Activated CD8-positive, alpha-beta memory T cell treated with anti-CD3 and anti-CD28 coated beads, Interleukin-2, amount 10 ng/mL, durations not matched to agents 7 days and 5 days (primary cell): ENCODE results near the gene ARHGAP12. TPM values are rescaled to one million over a fixed set of nuclear protein-coding genes. Genes with fewer than 3 reads are reported as not detected.
"Not testable (repeated sequence)": the region's sequence is repeated elsewhere in the genome, so short reads cannot be mapped to it uniquely, and the experiment has no call there.

Experiments
- ATAC-seq: fragments of 150-1000 bp; cut with Tn5 transposase; one replicate; pipeline ENCODE4 v1.10.0; 2021; ENCODE audit warnings: moderate library complexity
- CTCF ChIA-PET: fragments of 350-600 bp; sonication (Branson Sonifier 250); formaldehyde crosslinking; loops from one replicate; lab custom pipeline; 2021; ENCODE audit warnings: antibody characterized with exemption; lab: Charles Lee
- DNase-seq: peaks from one replicate; pipeline ENCODE4 v3.0.0-alpha.2; 2020
- H3K27ac Mint-ChIP-seq: one replicate; pipeline ENCODE4 v1.8.0; 2021; ENCODE audit warnings: mild to moderate bottlenecking, mixed read lengths
- H3K27me3 Mint-ChIP-seq: one replicate; pipeline ENCODE4 v1.8.0; 2021; ENCODE audit warnings: mixed read lengths
- H3K36me3 Mint-ChIP-seq: one replicate; pipeline ENCODE4 v1.8.0; 2021; ENCODE audit warnings: mild to moderate bottlenecking, mixed read lengths
- H3K4me1 Mint-ChIP-seq: one replicate; pipeline ENCODE4 v1.8.0; 2021; ENCODE audit warnings: mixed read lengths
- H3K4me3 Mint-ChIP-seq: one replicate; pipeline ENCODE4 v1.8.0; 2021; ENCODE audit warnings: mild to moderate bottlenecking, moderate library complexity, mixed read lengths
- H3K9me3 Mint-ChIP-seq: one replicate; pipeline ENCODE4 v1.8.0; 2022; ENCODE audit warnings: low read depth, mixed read lengths
- total RNA-seq, 2 experiments: library from RNA; stranded (reverse); gene quantifications; one replicate each; pipeline ENCODE4 v1.2.3, GENCODE V29; 2021

Gene ARHGAP12
- 1 to 10 TPM; 3.0 to 7.8 TPM for total RNA-seq

GRCh38 chr10:31928549-31929260, at the start of gene ARHGAP12:
Gene ARHGAP12, minus strand, starts transcription at chr10:31928831. Its CDS starts 19,976 bp downstream, at chr10:31908855.
- peak; percentile 84 for ATAC-seq
- Mint-ChIP-seq H3K27ac (peak within 1 kb of the TSS; percentile 73), H3K27me3 (peaks cover 7% of the 10 kb centered on the region), H3K4me1 (peaks cover 48% of the 10 kb centered on the region), H3K36me3 (no peaks in the 10 kb centered on the region), H3K4me3 (peak within 1 kb of the TSS; percentile 82), H3K9me3 (no peaks in the 10 kb centered on the region)
- CTCF ChIA-PET, result interaction anchor here (1.2 kb wide), 1 partner anchor 64 kb away, joined by 3 read pairs; no protein-coding TSS in a partner anchor
- DNase-seq, result peak; percentile 84

DNA sequence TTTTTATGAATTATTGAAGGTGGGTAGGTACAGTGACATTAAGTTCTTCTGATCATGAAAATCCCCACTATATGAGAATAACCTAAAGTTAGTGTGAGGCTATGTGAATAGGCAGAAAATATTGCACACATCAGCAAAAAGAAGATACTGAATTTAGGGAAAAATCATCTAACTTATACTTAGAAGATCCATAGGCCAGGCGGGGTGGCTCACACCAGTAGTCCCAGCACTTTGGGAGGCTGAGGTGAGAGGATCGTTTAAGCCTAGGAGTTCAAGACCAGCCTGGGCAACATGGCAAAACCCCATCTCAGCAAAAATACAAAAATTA, 49.5 kb upstream of the ARHGAP12 start:
- Mint-ChIP-seq H3K4me1 (peaks cover 22% of the 10 kb centered on the region), H3K9me3 (no peaks in the 10 kb centered on the region)

GRCh38 chr10:31977440-31978155, 49.0 kb upstream of the ARHGAP12 start:
- ATAC-seq (peak; percentile 63), DNase-seq (no peak)
- Mint-ChIP-seq H3K9me3 (no peaks in the 10 kb centered on the region), H3K4me3 (peak overlapping the region; percentile 5), H3K4me1 (peaks cover 22% of the 10 kb centered on the region), H3K36me3 (peaks cover 1% of the 10 kb centered on the region), H3K27ac (peak overlapping the region; percentile 2), H3K27me3 (no peaks in the 10 kb centered on the region)
- CTCF ChIA-PET, result interaction anchor here (0.7 kb wide), 1 partner anchor 13 kb away, joined by 3 read pairs; no protein-coding TSS in a partner anchor

More for the DNA sequence above, 49.5 kb upstream of the ARHGAP12 start:
- peaks cover 1% of the 10 kb centered on the region for H3K36me3 Mint-ChIP-seq
- ATAC-seq (no peak), DNase-seq (no peak)
- CTCF ChIA-PET, result interaction anchor here (0.7 kb wide), 1 partner anchor 12 kb away, joined by 3 read pairs; no protein-coding TSS in a partner anchor
- no peak overlapping the region for H3K4me3 Mint-ChIP-seq
- no peaks in the 10 kb centered on the region for H3K27me3 Mint-ChIP-seq
- H3K27ac Mint-ChIP-seq, result no peak overlapping the region

DNA sequence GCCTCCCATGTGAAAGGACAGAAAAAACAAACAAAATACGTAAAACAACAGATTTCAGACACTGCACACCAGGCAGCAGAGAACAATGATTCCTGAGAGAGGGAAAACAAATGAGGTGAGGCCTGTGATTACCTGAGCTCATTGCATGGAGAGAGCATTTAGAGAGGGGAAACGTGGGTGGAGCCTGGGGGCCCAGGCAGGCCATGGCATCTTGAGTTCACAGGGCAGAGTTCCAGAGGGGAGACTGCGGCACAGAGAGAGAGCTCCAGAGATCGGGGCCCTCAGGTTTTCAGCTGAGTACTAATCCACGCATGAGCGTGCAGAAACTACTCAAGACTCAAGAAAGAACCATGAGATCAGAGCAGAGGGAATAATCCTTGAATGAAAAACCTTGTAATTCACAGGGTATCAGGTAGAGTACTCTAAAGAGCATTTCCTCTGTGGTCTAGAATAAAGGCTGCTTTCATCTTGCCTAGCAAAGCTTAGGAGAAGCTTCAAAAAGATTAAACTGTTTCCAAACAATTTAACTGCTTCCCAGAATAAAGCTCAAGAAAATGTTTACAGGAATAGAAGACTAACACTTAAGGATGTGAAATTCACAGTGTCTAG, 46.6 kb upstream of the ARHGAP12 start:
- no peaks in the 10 kb centered on the region for H3K9me3 Mint-ChIP-seq
- H3K27ac Mint-ChIP-seq, result no peak overlapping the region
- CTCF ChIA-PET, result interaction anchor here (1.0 kb wide), 1 partner anchor 45 kb away, joined by 3 read pairs; no protein-coding TSS in a partner anchor
- DNase-seq (no peak), ATAC-seq (no peak)
- peaks cover 1% of the 10 kb centered on the region for H3K36me3 Mint-ChIP-seq
- H3K27me3 Mint-ChIP-seq, result no peaks in the 10 kb centered on the region
- H3K4me3 Mint-ChIP-seq, result no peak overlapping the region
- H3K4me1 Mint-ChIP-seq, result peaks cover 22% of the 10 kb centered on the region

GRCh38 chr10:31974434-31975124, 45.9 kb upstream of the ARHGAP12 start:
- H3K36me3 Mint-ChIP-seq, result peaks cover 1% of the 10 kb centered on the region
- H3K27ac Mint-ChIP-seq, result no peak overlapping the region
- DNase-seq, result no peak
- no peak for ATAC-seq
- H3K9me3 Mint-ChIP-seq, result no peaks in the 10 kb centered on the region
- H3K4me3 Mint-ChIP-seq, result no peak overlapping the region
- no peaks in the 10 kb centered on the region for H3K27me3 Mint-ChIP-seq
- H3K4me1 Mint-ChIP-seq, result peaks cover 22% of the 10 kb centered on the region
- CTCF ChIA-PET, result interaction anchor here (1.0 to 1.1 kb wide), 2 partner anchors 44 to 113 kb away, joined by 3 read pairs; no protein-coding TSS in a partner anchor

DNA sequence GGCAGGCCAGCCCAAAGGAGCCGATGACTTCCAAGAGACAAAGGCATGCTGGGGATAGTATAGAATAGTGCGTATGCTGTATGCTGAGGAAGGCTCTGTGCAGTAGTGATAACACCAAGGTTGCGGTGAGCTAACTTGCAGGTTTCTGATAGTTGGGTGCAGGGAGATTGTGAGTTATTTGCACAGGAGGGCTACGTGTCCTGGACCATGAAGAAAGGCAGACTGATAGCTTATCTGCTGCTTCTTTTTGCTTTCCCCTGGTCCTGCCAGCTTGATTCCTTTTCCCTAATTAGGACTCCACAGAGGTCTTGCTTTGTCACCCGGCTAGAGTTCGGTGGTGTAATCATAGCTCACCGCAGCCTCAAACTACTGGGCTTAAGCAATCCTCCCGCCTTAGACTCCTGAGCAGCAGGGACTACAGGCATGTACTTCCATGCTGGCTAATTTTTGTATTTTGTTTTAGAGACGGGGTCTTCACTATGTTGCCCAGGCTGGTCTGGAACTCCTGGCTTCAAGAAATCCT, 43.9 kb upstream of the ARHGAP12 start:
- Mint-ChIP-seq H3K4me3 (no peak overlapping the region), H3K4me1 (peaks cover 16% of the 10 kb centered on the region), H3K36me3 (peaks cover 1% of the 10 kb centered on the region), H3K27me3 (no peaks in the 10 kb centered on the region), H3K27ac (no peak overlapping the region), H3K9me3 (no peaks in the 10 kb centered on the region)
- no peak for DNase-seq
- CTCF ChIA-PET, result no interaction called here
- no peak for ATAC-seq

DNA sequence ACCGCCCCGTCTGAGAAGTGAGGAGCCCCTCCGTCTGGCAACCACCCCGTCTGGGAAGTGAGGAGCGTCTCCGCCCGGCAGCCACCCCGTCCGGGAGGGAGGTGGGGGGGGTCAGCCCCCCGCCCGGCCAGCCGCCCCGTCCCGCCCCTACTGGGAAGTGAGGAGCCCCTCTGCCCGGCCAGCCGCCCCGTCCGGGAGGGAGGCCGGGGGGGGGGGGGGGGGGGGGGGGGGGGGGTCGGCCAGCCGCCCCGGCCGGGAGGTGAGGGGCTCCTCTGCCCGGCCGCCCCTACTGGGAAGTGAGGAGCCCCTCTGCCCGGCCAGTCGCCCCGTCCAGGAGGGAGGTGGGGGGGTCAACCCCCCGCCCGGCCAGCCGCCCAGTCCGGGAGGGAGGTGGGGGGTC, 41.2 kb upstream of the ARHGAP12 start:
- H3K27ac Mint-ChIP-seq, H3K4me3 Mint-ChIP-seq, CTCF ChIA-PET, H3K4me1 Mint-ChIP-seq, H3K27me3 Mint-ChIP-seq, H3K36me3 Mint-ChIP-seq, DNase-seq, ATAC-seq, H3K9me3 Mint-ChIP-seq: not testable (repeated sequence)

DNA sequence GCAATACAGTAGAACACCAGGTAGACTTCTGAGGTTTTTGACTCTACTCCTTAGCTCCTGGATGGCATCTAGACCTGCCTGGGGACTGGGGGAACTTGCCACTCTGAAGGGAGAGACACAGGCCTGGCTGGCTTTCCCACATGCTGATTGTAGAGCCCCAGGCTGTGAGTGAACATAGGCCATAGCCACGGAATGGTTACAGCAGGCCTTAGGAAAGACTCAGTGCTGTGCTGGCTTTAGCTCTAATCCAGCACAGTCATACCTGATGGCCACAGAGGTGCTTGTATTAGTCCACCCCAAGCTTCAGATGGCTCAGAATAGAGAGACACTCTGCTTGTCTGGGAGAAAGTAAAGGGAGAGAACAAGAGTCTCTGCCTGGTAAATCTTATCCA, 35.0 kb upstream of the ARHGAP12 start:
- DNase-seq, result no peak
- peaks cover 14% of the 10 kb centered on the region for H3K4me1 Mint-ChIP-seq
- peaks cover 1% of the 10 kb centered on the region for H3K36me3 Mint-ChIP-seq
- H3K27me3 Mint-ChIP-seq, result no peaks in the 10 kb centered on the region
- no peak overlapping the region for H3K27ac Mint-ChIP-seq
- no peak for ATAC-seq
- no peaks in the 10 kb centered on the region for H3K9me3 Mint-ChIP-seq
- CTCF ChIA-PET, result no interaction called here
- no peak overlapping the region for H3K4me3 Mint-ChIP-seq

GRCh38 chr10:31962826-31963588, 34.4 kb upstream of the ARHGAP12 start:
- H3K4me3 Mint-ChIP-seq, result no peak overlapping the region
- DNase-seq (no peak), ATAC-seq (no peak)
- H3K4me1 Mint-ChIP-seq, result peaks cover 14% of the 10 kb centered on the region
- CTCF ChIA-PET, result no interaction called here
- no peak overlapping the region for H3K27ac Mint-ChIP-seq
- H3K27me3 Mint-ChIP-seq, result no peaks in the 10 kb centered on the region
- no peaks in the 10 kb centered on the region for H3K9me3 Mint-ChIP-seq
- peaks cover 1% of the 10 kb centered on the region for H3K36me3 Mint-ChIP-seq

DNA sequence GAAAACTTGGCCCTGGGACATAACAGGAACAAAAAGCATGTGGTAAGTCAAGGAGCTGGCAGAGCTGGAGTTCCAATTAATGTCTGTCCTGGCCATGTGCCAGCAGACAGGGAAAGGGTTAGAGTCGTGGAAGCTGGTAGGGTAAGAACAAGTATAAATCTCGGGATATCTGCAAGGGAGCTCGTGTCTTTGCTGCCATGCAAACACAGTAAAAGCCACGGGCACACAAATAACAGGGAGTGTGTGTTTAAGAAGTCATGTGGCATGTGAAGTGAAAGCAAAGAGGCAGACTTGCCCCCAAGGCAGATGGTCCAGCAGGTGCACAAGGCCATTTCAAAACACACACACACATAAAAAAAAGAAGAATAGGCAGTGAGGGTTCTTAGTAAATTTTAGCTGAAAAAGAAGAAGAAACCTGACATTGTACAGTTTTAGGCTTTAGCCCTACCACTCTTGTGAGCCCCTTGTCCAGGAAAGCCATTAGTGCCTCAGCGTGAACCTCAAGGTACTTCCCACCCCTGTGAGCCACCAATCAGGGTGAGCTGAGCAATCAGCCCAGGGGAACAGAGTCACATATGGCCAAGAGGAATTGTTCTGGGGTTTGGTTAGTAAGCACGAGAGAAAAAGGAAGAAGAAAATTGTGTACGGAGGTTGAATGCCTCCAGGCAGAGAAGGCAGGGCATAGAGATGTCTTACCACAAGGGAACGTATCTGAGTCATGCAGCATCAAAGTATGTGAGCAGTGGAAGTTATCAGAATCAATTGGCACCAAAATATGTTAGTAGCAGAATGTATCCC, 32.8 kb upstream of the ARHGAP12 start:
- H3K27ac Mint-ChIP-seq, result no peak overlapping the region
- H3K36me3 Mint-ChIP-seq, result peaks cover 1% of the 10 kb centered on the region
- H3K27me3 Mint-ChIP-seq, result no peaks in the 10 kb centered on the region
- peaks cover 14% of the 10 kb centered on the region for H3K4me1 Mint-ChIP-seq
- DNase-seq (no peak), ATAC-seq (peak; percentile 76)
- CTCF ChIA-PET, result no interaction called here
- H3K4me3 Mint-ChIP-seq, result no peak overlapping the region
- H3K9me3 Mint-ChIP-seq, result no peaks in the 10 kb centered on the region

DNA sequence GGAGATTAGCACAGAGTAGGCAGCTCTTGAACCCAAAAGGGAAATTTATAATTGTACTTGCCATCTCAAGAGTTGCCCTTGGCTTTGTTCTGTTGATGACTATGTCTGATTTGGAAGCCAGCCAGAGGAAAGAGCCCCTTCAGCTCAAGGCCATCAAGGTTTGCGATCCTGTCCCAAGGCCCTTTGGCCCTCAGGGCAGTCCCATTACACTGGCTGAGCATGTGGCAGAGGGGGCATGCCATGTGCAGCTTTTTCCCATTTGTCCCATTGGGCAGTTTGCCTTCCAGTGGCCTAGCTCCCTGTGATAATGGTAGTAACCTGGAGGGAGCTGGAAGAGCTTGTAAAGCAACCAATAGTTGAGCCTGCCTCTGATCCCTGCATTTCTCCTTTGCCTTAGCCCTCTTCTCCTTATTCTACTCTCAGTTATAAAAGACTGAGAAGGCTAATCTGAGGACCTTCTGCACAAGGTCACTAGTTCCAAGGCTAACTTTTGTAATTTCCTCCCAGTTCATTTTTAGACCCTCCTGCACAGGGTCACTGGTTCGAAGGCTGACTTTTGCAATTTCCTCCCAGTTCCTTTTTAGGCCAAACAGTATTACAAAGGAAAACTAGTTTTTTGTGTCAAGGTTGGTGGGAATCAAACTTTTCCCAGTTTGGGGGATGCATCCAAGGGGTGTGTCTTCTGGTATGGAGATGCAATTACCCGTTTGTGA, 31.0 kb upstream of the ARHGAP12 start:
- H3K27me3 Mint-ChIP-seq, result no peaks in the 10 kb centered on the region
- DNase-seq, result no peak
- H3K36me3 Mint-ChIP-seq, result peaks cover 2% of the 10 kb centered on the region
- peaks cover 17% of the 10 kb centered on the region for H3K4me1 Mint-ChIP-seq
- CTCF ChIA-PET, result no interaction called here
- H3K9me3 Mint-ChIP-seq, result peaks cover under 1% of the 10 kb centered on the region
- ATAC-seq, result no peak
- H3K27ac Mint-ChIP-seq, result no peak overlapping the region
- H3K4me3 Mint-ChIP-seq, result no peak overlapping the region
